HepG2 (cell line): ENCODE data around the gene CAND1.
A peak's percentile ranks its signal among the peaks of the same experiment; 100 is the strongest.

Source experiments
- ELF1 ChIP-seq: sonication (generic); formaldehyde crosslinking; IDR thresholded peaks from 2 replicates; pipeline ENCODE4 v1.4.0; 2020; ENCODE audit warnings: missing genetic modification reagents
- ESRRA ChIP-seq: sonication (generic); formaldehyde crosslinking; IDR thresholded peaks from 2 replicates; pipeline ENCODE4 v1.5.1; 2020; ENCODE audit warnings: mild to moderate bottlenecking, low read depth, missing genetic modification reagents
- MYNN ChIP-seq: sonication (generic); formaldehyde crosslinking; IDR thresholded peaks from 2 replicates; pipeline ENCODE4 v1.4.0; 2020; ENCODE audit warnings: mild to moderate bottlenecking, low read depth, missing genetic modification reagents
- NKX3-1 ChIP-seq: sonication (generic); formaldehyde crosslinking; IDR thresholded peaks from 2 replicates; pipeline ENCODE4 v1.5.0; 2020; ENCODE audit warnings: missing genetic modification reagents
- ZNF282 ChIP-seq: fragments of 450-650 bp; IDR thresholded peaks from 2 replicates; pipeline ENCODE4 v1.6.1; 2018; ENCODE audit not compliant: partially characterized antibody
- TF ChIP-seq, protein P1 (sequence below): IDR thresholded peaks from 2 replicates; pipeline ENCODE4 v1.6.1; 2016; ENCODE audit warnings: low read depth, control low read depth
- TF ChIP-seq, protein P2 (sequence below): sonication (generic); formaldehyde crosslinking; IDR thresholded peaks from 2 replicates; pipeline ENCODE4 v1.5.0; 2020; ENCODE audit warnings: mild to moderate bottlenecking, missing genetic modification reagents, moderate library complexity
- TF ChIP-seq, protein P3 (sequence below): sonication (generic); formaldehyde crosslinking; IDR thresholded peaks from 2 replicates; pipeline ENCODE4 v1.5.0; 2020; ENCODE audit warnings: mild to moderate bottlenecking, missing genetic modification reagents, borderline replicate concordance

DNA sequence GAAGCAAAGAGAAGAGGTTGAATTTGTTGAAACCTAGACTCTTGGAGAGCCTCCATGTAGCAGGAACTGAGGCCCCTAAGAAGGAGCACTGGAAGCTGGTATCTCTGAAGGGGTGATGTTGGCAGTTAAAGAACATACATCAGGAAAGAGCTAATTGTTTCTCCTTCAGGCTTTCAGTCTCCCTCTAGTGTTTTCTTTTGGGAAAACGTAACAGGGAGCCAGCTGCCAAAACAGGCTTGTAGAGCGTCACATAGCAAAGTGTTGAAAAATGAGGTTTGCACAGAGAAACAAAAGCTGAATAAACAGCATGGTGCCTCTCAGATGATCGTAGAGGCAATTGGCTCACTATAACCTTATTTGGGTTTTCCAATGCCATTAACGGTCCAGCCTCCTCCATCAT lies 46.9 kb upstream of the CAND1 start:
- no peak for TF ChIP-seq MYNN
- no peak for TF ChIP-seq ZNF282
- TF ChIP-seq, protein P1, sequence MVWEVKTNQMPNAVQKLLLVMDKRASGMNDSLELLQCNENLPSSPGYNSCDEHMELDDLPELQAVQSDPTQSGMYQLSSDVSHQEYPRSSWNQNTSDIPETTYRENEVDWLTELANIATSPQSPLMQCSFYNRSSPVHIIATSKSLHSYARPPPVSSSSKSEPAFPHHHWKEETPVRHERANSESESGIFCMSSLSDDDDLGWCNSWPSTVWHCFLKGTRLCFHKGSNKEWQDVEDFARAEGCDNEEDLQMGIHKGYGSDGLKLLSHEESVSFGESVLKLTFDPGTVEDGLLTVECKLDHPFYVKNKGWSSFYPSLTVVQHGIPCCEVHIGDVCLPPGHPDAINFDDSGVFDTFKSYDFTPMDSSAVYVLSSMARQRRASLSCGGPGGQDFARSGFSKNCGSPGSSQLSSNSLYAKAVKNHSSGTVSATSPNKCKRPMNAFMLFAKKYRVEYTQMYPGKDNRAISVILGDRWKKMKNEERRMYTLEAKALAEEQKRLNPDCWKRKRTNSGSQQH: no peak
- TF ChIP-seq ESRRA (CRISPR knock-in tag): no peak
- TF ChIP-seq, protein P2, sequence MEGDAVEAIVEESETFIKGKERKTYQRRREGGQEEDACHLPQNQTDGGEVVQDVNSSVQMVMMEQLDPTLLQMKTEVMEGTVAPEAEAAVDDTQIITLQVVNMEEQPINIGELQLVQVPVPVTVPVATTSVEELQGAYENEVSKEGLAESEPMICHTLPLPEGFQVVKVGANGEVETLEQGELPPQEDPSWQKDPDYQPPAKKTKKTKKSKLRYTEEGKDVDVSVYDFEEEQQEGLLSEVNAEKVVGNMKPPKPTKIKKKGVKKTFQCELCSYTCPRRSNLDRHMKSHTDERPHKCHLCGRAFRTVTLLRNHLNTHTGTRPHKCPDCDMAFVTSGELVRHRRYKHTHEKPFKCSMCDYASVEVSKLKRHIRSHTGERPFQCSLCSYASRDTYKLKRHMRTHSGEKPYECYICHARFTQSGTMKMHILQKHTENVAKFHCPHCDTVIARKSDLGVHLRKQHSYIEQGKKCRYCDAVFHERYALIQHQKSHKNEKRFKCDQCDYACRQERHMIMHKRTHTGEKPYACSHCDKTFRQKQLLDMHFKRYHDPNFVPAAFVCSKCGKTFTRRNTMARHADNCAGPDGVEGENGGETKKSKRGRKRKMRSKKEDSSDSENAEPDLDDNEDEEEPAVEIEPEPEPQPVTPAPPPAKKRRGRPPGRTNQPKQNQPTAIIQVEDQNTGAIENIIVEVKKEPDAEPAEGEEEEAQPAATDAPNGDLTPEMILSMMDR: peak; percentile 26
- no peak for TF ChIP-seq ELF1 (CRISPR knock-in tag)
- TF ChIP-seq, protein P3, sequence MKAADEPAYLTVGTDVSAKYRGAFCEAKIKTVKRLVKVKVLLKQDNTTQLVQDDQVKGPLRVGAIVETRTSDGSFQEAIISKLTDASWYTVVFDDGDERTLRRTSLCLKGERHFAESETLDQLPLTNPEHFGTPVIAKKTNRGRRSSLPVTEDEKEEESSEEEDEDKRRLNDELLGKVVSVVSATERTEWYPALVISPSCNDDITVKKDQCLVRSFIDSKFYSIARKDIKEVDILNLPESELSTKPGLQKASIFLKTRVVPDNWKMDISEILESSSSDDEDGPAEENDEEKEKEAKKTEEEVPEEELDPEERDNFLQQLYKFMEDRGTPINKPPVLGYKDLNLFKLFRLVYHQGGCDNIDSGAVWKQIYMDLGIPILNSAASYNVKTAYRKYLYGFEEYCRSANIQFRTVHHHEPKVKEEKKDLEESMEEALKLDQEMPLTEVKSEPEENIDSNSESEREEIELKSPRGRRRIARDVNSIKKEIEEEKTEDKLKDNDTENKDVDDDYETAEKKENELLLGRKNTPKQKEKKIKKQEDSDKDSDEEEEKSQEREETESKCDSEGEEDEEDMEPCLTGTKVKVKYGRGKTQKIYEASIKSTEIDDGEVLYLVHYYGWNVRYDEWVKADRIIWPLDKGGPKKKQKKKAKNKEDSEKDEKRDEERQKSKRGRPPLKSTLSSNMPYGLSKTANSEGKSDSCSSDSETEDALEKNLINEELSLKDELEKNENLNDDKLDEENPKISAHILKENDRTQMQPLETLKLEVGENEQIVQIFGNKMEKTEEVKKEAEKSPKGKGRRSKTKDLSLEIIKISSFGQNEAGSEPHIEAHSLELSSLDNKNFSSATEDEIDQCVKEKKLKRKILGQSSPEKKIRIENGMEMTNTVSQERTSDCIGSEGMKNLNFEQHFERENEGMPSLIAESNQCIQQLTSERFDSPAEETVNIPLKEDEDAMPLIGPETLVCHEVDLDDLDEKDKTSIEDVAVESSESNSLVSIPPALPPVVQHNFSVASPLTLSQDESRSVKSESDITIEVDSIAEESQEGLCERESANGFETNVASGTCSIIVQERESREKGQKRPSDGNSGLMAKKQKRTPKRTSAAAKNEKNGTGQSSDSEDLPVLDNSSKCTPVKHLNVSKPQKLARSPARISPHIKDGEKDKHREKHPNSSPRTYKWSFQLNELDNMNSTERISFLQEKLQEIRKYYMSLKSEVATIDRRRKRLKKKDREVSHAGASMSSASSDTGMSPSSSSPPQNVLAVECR (CRISPR knock-in tag): no peak
- no peak for TF ChIP-seq NKX3-1
